Measurements from ENCODE around the gene ODF4.

- TF ChIP-seq CTCF (IDR thresholded peaks at IDR 0.05) (no peak), POLR2A (IDR thresholded peaks at IDR 0.05) (no peak)
Measured at GRCh38 chr17:8393470-8394231, 54.0 kb downstream of the ODF4 start.
